ENCODE data around the gene SH3PXD2A. TPM values are rescaled to one million over a fixed set of nuclear protein-coding genes. Genes with fewer than 3 reads are reported as not detected.
A peak's percentile ranks its signal among the peaks of the same experiment; 100 is the strongest.

The SH3PXD2A gene
- total and polyA plus RNA-seq, 9 of the 15 experiments (the other 6 are each of a cell fraction or from before 2014, with no cell fraction given): 0.41 to 9.3 (median 2.5) TPM

DNA sequence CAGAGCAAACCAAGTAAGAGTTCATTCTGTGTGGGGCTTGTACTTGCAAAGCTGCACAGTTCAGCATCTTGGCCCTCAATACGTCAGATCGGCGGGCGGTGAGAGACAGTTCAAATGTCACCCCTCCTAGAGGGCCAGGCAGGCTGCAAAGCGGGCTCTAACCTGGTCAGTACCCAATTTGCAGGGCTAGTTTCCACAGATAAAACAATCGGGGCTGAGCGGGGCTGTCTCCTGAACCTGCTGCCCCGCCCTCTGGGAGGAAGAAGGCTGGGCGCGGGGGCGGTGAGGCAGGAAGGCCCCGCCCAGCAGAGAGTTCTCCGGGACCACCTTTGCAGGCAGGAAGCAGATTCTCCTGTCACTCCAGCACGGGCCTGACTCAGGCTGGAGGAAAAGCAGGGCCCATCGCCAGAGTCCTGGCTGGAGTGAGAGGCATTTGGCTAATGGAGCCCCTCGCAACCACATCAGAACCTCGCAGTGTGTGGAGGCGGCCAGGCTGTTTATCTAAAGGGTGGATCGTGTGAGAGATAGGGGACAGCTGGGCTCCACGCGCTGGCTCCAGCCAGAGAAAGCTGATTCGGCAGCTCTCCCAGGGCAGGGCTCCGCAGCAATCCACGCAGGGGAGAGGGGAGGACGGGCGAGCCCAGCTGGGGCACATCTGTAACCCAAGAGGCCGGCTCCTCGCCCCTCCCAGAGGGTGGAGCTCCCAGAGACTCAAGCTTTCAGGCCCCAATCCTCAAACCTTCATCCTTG, 83.1 kb downstream of the SH3PXD2A start (continued):
- TF ChIP-seq, protein P1, sequence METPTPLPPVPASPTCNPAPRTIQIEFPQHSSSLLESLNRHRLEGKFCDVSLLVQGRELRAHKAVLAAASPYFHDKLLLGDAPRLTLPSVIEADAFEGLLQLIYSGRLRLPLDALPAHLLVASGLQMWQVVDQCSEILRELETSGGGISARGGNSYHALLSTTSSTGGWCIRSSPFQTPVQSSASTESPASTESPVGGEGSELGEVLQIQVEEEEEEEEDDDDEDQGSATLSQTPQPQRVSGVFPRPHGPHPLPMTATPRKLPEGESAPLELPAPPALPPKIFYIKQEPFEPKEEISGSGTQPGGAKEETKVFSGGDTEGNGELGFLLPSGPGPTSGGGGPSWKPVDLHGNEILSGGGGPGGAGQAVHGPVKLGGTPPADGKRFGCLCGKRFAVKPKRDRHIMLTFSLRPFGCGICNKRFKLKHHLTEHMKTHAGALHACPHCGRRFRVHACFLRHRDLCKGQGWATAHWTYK (CRISPR knock-in tag; IDR thresholded peaks at IDR 0.05): 0 out of 2 replicates have a peak, but pooled peaks have one; percentile 30
- TF ChIP-seq UBTF (IDR thresholded peaks at IDR 0.05; ENCODE audit: borderline replicate concordance in 1 of 2, low read depth in 2 of 2, low read length in 2 of 2) (peak in 1 of 2 experiments; percentile 45; a peak in 1 of 4 replicates), ZNF77 (CRISPR knock-in tag; IDR thresholded peaks at IDR 0.05) (no peak), ZNF347 (CRISPR knock-in tag; IDR thresholded peaks at IDR 0.05; ENCODE audit: low read depth) (no peak), ZEB2 (IDR thresholded peaks at IDR 0.05) (peak; percentile 39; the same call in 1 of the 2 replicates), NR1H2 (CRISPR knock-in tag; IDR thresholded peaks at IDR 0.05) (no peak), SP1 (CRISPR knock-in tag; IDR thresholded peaks at IDR 0.05) (no peak; the same call in 1 of the 2 replicates), DNMT1 (IDR thresholded peaks at IDR 0.05) (no peak), ZBTB8A (IDR thresholded peaks at IDR 0.05; ENCODE audit: partially characterized antibody) (no peak), ZC3H4 (CRISPR knock-in tag; IDR thresholded peaks at IDR 0.05; ENCODE audit: borderline replicate concordance) (no peak), SETDB1 (IDR thresholded peaks at IDR 0.05; ENCODE audit: low read length) (no peak), HNRNPL (IDR thresholded peaks at IDR 0.05; ENCODE audit: low read depth, low read length) (no peak), MEIS2 (IDR thresholded peaks at IDR 0.05; ENCODE audit: partially characterized antibody) (peak; percentile 19), PRDM10 (IDR thresholded peaks at IDR 0.05; ENCODE audit: partially characterized antibody) (no peak), POLR2AphosphoS2 (IDR thresholded peaks at IDR 0.05; ENCODE audit: low read length) (no peak), ZNF699 (CRISPR knock-in tag; IDR thresholded peaks at IDR 0.05; ENCODE audit: insufficient replicate concordance) (no peak), IRF9 (tag; IDR thresholded peaks at IDR 0.05) (no peak), SPI1 (IDR thresholded peaks at IDR 0.05; ENCODE audit: borderline replicate concordance, low read depth, low read length) (no peak)
- TF ChIP-seq, protein P2, sequence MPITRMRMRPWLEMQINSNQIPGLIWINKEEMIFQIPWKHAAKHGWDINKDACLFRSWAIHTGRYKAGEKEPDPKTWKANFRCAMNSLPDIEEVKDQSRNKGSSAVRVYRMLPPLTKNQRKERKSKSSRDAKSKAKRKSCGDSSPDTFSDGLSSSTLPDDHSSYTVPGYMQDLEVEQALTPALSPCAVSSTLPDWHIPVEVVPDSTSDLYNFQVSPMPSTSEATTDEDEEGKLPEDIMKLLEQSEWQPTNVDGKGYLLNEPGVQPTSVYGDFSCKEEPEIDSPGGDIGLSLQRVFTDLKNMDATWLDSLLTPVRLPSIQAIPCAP (CRISPR knock-in tag; IDR thresholded peaks at IDR 0.05; ENCODE audit: borderline replicate concordance): no peak

All from K562 (cell line).